Nephron progenitor cell (in vitro differentiated cells): Measurements from ENCODE around the gene KIF16B.

Experiments used
- DNase-seq: peaks from one replicate; pipeline ENCODE4 v3.0.0; 2021
- H3K27ac Mint-ChIP-seq: 2 replicates; pipeline ENCODE4 v1.8.0; 2021; ENCODE audit warnings: mild to moderate bottlenecking, moderate library complexity, mixed read lengths
- H3K27me3 Mint-ChIP-seq: 2 replicates; pipeline ENCODE4 v1.8.0; 2021; ENCODE audit warnings: mild to moderate bottlenecking, low read depth, mixed read lengths; ENCODE audit not compliant: poor library complexity
- H3K36me3 Mint-ChIP-seq: 2 replicates; pipeline ENCODE4 v1.8.0; 2021; ENCODE audit warnings: low read depth, mixed read lengths
- H3K4me1 Mint-ChIP-seq: 2 replicates; pipeline ENCODE4 v1.8.0; 2021; ENCODE audit warnings: mixed read lengths
- H3K4me3 Mint-ChIP-seq: 2 replicates; pipeline ENCODE4 v1.8.0; 2021; ENCODE audit warnings: mild to moderate bottlenecking, moderate library complexity, mixed read lengths
- H3K9me3 Mint-ChIP-seq: 2 replicates; pipeline ENCODE4 v1.8.0; 2021; ENCODE audit warnings: mild to moderate bottlenecking, moderate library complexity, mixed read lengths
- CTCF ChIP-seq: fragments of 200-600 bp; sonication (generic); IDR thresholded peaks from 2 replicates; pipeline ENCODE4 v1.5.0; 2021; ENCODE audit warnings: antibody characterized with exemption

Gene KIF16B

GRCh38 chr20:16273812-16274555 lies 299.3 kb downstream of the KIF16B start:
- Mint-ChIP-seq H3K36me3 (peaks cover 8% of the 10 kb centered on the region), H3K4me1 (peaks cover 8% of the 10 kb centered on the region), H3K4me3 (no peak overlapping the region), H3K27me3 (peaks cover 2% of the 10 kb centered on the region), H3K27ac (no peak overlapping the region), H3K9me3 (no peaks in the 10 kb centered on the region)
- no peak for TF ChIP-seq CTCF
- DNase-seq = no peak

- no peak for TF ChIP-seq CTCF
- peaks cover 11% of the 10 kb centered on the region for H3K36me3 Mint-ChIP-seq
- peaks cover 2% of the 10 kb centered on the region for H3K27me3 Mint-ChIP-seq
- no peak for DNase-seq
- no peak overlapping the region for H3K4me3 Mint-ChIP-seq
- peaks cover 8% of the 10 kb centered on the region for H3K4me1 Mint-ChIP-seq
- no peak overlapping the region for H3K27ac Mint-ChIP-seq
- H3K9me3 Mint-ChIP-seq = no peaks in the 10 kb centered on the region
Observed at GRCh38 chr20:16272780-16273360, 300.4 kb downstream of the KIF16B start.

- peaks cover 2% of the 10 kb centered on the region for H3K27me3 Mint-ChIP-seq
- H3K4me3 Mint-ChIP-seq = no peak overlapping the region
- peaks cover 9% of the 10 kb centered on the region for H3K9me3 Mint-ChIP-seq
- H3K27ac Mint-ChIP-seq = no peak overlapping the region
- peaks cover 24% of the 10 kb centered on the region for H3K36me3 Mint-ChIP-seq
- TF ChIP-seq CTCF = no peak
- no peak for DNase-seq
- peaks cover 8% of the 10 kb centered on the region for H3K4me1 Mint-ChIP-seq
Observed at GRCh38 chr20:16271450-16271849, 301.8 kb downstream of the KIF16B start.

GRCh38 chr20:16270989-16271388 lies 302.3 kb downstream of the KIF16B start:
- Mint-ChIP-seq H3K9me3 (peaks cover 14% of the 10 kb centered on the region), H3K27ac (no peak overlapping the region), H3K4me3 (no peak overlapping the region)

GRCh38 chr20:16270314-16270931 lies 302.8 kb downstream of the KIF16B start:
- Mint-ChIP-seq H3K4me1 (peaks cover under 1% of the 10 kb centered on the region), H3K27me3 (peaks cover 2% of the 10 kb centered on the region), H3K4me3 (no peak overlapping the region), H3K9me3 (peaks cover 19% of the 10 kb centered on the region), H3K36me3 (peaks cover 31% of the 10 kb centered on the region), H3K27ac (no peak overlapping the region)
- DNase-seq = no peak
- no peak for TF ChIP-seq CTCF

More at GRCh38 chr20:16270989-16271388, 302.3 kb downstream of the KIF16B start:
- no peak for DNase-seq
- peaks cover 6% of the 10 kb centered on the region for H3K4me1 Mint-ChIP-seq
- peaks cover 2% of the 10 kb centered on the region for H3K27me3 Mint-ChIP-seq
- H3K36me3 Mint-ChIP-seq = peaks cover 26% of the 10 kb centered on the region
- TF ChIP-seq CTCF = no peak
